HepG2 (cell line): ENCODE results near the gene ADRM1.

Experiments
- EP300 ChIP-seq, 3 experiments: sonication (generic) in 1 of 3; formaldehyde crosslinking in 1 of 3; IDR thresholded peaks; 2 replicates each; pipeline versions ENCODE4 v1.5.1 to v1.6.1; 2011 to 2020; ENCODE audit warnings: low read depth in 2 of 3, low read length in 2 of 3, borderline replicate concordance in 1 of 3, improper control_type of control experiment in 1 of 3, mild to moderate bottlenecking in 1 of 3, missing genetic modification reagents in 1 of 3, moderate library complexity in 1 of 3
- FLYWCH1 ChIP-seq: sonication (generic); formaldehyde crosslinking; IDR thresholded peaks from 2 replicates; pipeline ENCODE4 v1.8.1; 2023; ENCODE audit warnings: mild to moderate bottlenecking, missing genetic modification reagents
- HDAC6 ChIP-seq: fragments of 200-600 bp; sonication (generic); IDR thresholded peaks from 2 replicates; pipeline ENCODE4 v1.7.0; 2017; ENCODE audit warnings: mild to moderate bottlenecking, antibody characterized with exemption, low read length, low read depth
- HNF4A ChIP-seq: sonication (generic); formaldehyde crosslinking; IDR thresholded peaks from 2 replicates; pipeline ENCODE4 v1.4.0; 2020; ENCODE audit warnings: missing genetic modification reagents
- IKZF1 ChIP-seq: fragments of 450-650 bp; IDR thresholded peaks from 2 replicates; pipeline ENCODE4 v1.7.1; 2016
- MAFK ChIP-seq, 2 experiments: IDR thresholded peaks in 1 of 2; conservative IDR thresholded peaks in 1 of 2; 2 replicates each; pipeline ENCODE4 v1.6.1; 2011; ENCODE audit warnings: improper control_type of control experiment in 2 of 2, low read length in 2 of 2
- NR3C1 ChIP-seq: sonication (generic); formaldehyde crosslinking; IDR thresholded peaks from 2 replicates; pipeline ENCODE4 v1.4.0; 2020; ENCODE audit warnings: missing genetic modification reagents
- POLR2A ChIP-seq, 2 experiments: IDR thresholded peaks; 2 replicates each; pipeline ENCODE4 v1.6.1; 2011; ENCODE audit warnings: low read depth in 2 of 2, low read length in 2 of 2, mild to moderate bottlenecking in 1 of 2, moderate library complexity in 1 of 2; ENCODE audit not compliant: insufficient read depth in 1 of 2
- SCMH1 ChIP-seq: sonication (generic); formaldehyde crosslinking; IDR thresholded peaks from 2 replicates; pipeline ENCODE4 v1.9.0; 2021; ENCODE audit warnings: missing genetic modification reagents, mild to moderate bottlenecking, borderline replicate concordance
- SMC3 ChIP-seq: IDR thresholded peaks from 2 replicates; pipeline ENCODE4 v1.6.1; 2011; ENCODE audit warnings: low read length, improper control_type of control experiment
- TCF7L2 ChIP-seq: IDR thresholded peaks from 2 replicates; pipeline ENCODE4 v1.6.1; 2011; ENCODE audit warnings: mild to moderate bottlenecking, low read depth, low read length, moderate library complexity
- TF ChIP-seq, protein P1 (sequence below): sonication (generic); formaldehyde crosslinking; IDR thresholded peaks from 2 replicates; pipeline ENCODE4 v1.5.0; 2020; ENCODE audit warnings: mild to moderate bottlenecking, missing genetic modification reagents, moderate library complexity
- TF ChIP-seq, protein P2 (sequence below): sonication (generic); formaldehyde crosslinking; IDR thresholded peaks from 2 replicates; pipeline ENCODE4 v1.4.0; 2020; ENCODE audit warnings: missing genetic modification reagents

DNA sequence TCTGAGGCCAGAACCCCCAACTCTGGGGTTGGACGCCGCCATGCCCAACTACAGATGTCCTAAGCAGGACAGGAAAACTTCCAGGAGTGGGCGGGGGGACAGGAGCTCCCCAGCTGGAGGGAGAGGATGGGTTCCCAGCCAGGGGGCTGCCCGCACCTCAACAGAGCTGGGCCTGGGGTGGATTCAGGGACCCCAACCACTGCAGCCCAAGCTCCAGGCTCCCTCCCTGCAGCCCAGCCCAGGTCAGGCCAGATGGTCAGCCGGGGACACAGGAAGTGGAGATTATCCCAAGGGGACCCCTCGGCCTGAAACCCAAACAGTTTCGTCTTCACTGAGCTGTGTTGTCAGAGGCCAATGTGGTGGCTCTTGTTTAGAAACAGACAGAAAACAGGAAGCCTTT, 54.9 kb downstream of the ADRM1 start:
- TF ChIP-seq FLYWCH1 (no peak), SMC3 (no peak), HNF4A (CRISPR knock-in tag) (no peak), MAFK (conservative IDR thresholded peaks at IDR 0.05 in 1 of 2, IDR thresholded peaks at IDR 0.05 in 1 of 2; ENCODE audit: low read length in 2 of 2) (no peak), IKZF1 (no peak), NR3C1 (CRISPR knock-in tag) (no peak), EP300 (IDR thresholded peaks at IDR 0.05; ENCODE audit: low read depth in 2 of 2, low read length in 2 of 2) (no peak), EP300 (CRISPR knock-in tag; IDR thresholded peaks at IDR 0.05; ENCODE audit: borderline replicate concordance) (no peak), TCF7L2 (no peak), SCMH1 (CRISPR knock-in tag) (no peak), POLR2A (IDR thresholded peaks at IDR 0.05; ENCODE audit: insufficient read depth in 1 of 2, low read depth in 2 of 2, low read length in 2 of 2) (no peak), HDAC6 (no peak)
- TF ChIP-seq, protein P1, sequence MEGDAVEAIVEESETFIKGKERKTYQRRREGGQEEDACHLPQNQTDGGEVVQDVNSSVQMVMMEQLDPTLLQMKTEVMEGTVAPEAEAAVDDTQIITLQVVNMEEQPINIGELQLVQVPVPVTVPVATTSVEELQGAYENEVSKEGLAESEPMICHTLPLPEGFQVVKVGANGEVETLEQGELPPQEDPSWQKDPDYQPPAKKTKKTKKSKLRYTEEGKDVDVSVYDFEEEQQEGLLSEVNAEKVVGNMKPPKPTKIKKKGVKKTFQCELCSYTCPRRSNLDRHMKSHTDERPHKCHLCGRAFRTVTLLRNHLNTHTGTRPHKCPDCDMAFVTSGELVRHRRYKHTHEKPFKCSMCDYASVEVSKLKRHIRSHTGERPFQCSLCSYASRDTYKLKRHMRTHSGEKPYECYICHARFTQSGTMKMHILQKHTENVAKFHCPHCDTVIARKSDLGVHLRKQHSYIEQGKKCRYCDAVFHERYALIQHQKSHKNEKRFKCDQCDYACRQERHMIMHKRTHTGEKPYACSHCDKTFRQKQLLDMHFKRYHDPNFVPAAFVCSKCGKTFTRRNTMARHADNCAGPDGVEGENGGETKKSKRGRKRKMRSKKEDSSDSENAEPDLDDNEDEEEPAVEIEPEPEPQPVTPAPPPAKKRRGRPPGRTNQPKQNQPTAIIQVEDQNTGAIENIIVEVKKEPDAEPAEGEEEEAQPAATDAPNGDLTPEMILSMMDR (CRISPR knock-in tag): no peak
- TF ChIP-seq, protein P2, sequence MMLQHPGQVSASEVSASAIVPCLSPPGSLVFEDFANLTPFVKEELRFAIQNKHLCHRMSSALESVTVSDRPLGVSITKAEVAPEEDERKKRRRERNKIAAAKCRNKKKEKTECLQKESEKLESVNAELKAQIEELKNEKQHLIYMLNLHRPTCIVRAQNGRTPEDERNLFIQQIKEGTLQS (CRISPR knock-in tag): no peak
